SU-DHL-6 (cell line): ENCODE results near the gene PRLR.

ENCODE experiments used
- H2AFZ ChIP-seq: fragments of 200-600 bp; sonication (generic); 2 replicates; pipeline ENCODE4 v1.6.1; 2014; ENCODE audit warnings: low read depth, mild to moderate bottlenecking, moderate library complexity, mixed read lengths, antibody characterized with exemption, low read length; ENCODE audit not compliant: severe bottlenecking
- H3F3A ChIP-seq: fragments of 200-600 bp; shearing (Covaris generic); 2 replicates; pipeline ENCODE4 v1.6.0; 2016; ENCODE audit warnings: antibody characterized with exemption, mild to moderate bottlenecking; ENCODE audit not compliant: insufficient read depth
- H3K27ac ChIP-seq: fragments of 200-600 bp; sonication (generic); 2 replicates; pipeline ENCODE4 v1.5.1; 2016; ENCODE audit warnings: low read depth, mild to moderate bottlenecking, low read length, moderate library complexity, mixed read lengths
- H3K27me3 ChIP-seq: fragments of 200-600 bp; sonication (generic), shearing (Covaris generic); 2 replicates; pipeline ENCODE4 v1.6.0; 2014; ENCODE audit warnings: mild to moderate bottlenecking, low read length
- H3K36me3 ChIP-seq: fragments of 200-600 bp; sonication (generic); 2 replicates; pipeline ENCODE4 v1.6.1; 2014; ENCODE audit warnings: mild to moderate bottlenecking, low read length, mixed read lengths
- H3K4me2 ChIP-seq: fragments of 300-600, 200-600 bp; shearing (Covaris generic), sonication (generic); 2 replicates; pipeline ENCODE4 v1.6.0; 2014; ENCODE audit warnings: low read length, low read depth, mild to moderate bottlenecking; ENCODE audit not compliant: poor library complexity, severe bottlenecking
- H3K4me3 ChIP-seq: fragments of 200-600 bp; sonication (generic); 2 replicates; pipeline ENCODE4 v1.5.1; 2014; ENCODE audit warnings: antibody characterized with exemption, low read length, mild to moderate bottlenecking, mixed read lengths; ENCODE audit not compliant: insufficient read depth, poor library complexity, severe bottlenecking
- H3K79me2 ChIP-seq: fragments of 200-600 bp; sonication (generic); 2 replicates; pipeline ENCODE4 v1.6.1; 2014; ENCODE audit warnings: mild to moderate bottlenecking, low read length, moderate library complexity; ENCODE audit not compliant: insufficient read depth
- H3K9ac ChIP-seq: fragments of 200-600 bp; sonication (generic); 2 replicates; pipeline ENCODE4 v1.7.0; 2014; ENCODE audit warnings: mild to moderate bottlenecking, low read length
- H3K9me2 ChIP-seq: fragments of 200-600 bp; sonication (generic); replicated peaks from 2 replicates; pipeline ENCODE4 v1.6.1; 2014; ENCODE audit warnings: low read length; ENCODE audit not compliant: insufficient read depth
- H3K9me3 ChIP-seq: fragments of 200-600 bp; sonication (generic); 2 replicates; pipeline ENCODE4 v1.6.1; 2014; ENCODE audit warnings: low read length, mixed read lengths; ENCODE audit not compliant: insufficient read depth
- H4K20me1 ChIP-seq: fragments of 200-600 bp; sonication (generic); 2 replicates; pipeline ENCODE4 v1.6.1; 2014; ENCODE audit warnings: low read depth, mild to moderate bottlenecking, antibody characterized with exemption, low read length, moderate library complexity, mixed read lengths
- CTCF ChIP-seq: fragments of 200-600 bp; sonication (generic); IDR thresholded peaks from one replicate; pipeline ENCODE4 v1.5.1; 2017; ENCODE audit warnings: antibody characterized with exemption, mild to moderate bottlenecking, low read length, moderate library complexity; ENCODE audit not compliant: insufficient read depth, poor library complexity, severe bottlenecking
- EZH2phosphoT487 ChIP-seq: fragments of 200-600 bp; sonication (generic), shearing (Covaris generic); conservative IDR thresholded peaks from 2 replicates; pipeline ENCODE4 v1.6.1; 2018; ENCODE audit warnings: mild to moderate bottlenecking, antibody characterized with exemption, low read length, moderate library complexity, mixed read lengths

Gene PRLR

GRCh38 chr5:35031276-35031675 lies 199.0 kb downstream of the PRLR start:
- no peaks in the 10 kb centered on the region for H3K9me3 ChIP-seq
- H2AFZ ChIP-seq, result no peak overlapping the region
- no peak overlapping the region for H3K27ac ChIP-seq
- no peaks in the 10 kb centered on the region for H3K79me2 ChIP-seq
- H4K20me1 ChIP-seq, result no peaks in the 10 kb centered on the region
- H3K9ac ChIP-seq, result no peak overlapping the region
- H3K36me3 ChIP-seq, result no peaks in the 10 kb centered on the region
- no peaks in the 10 kb centered on the region for H3K27me3 ChIP-seq
- no peak overlapping the region for H3K4me3 ChIP-seq
- TF ChIP-seq EZH2phosphoT487 (no peak), CTCF (no peak)
- H3K4me2 ChIP-seq, result no peak overlapping the region
- no peaks in the 10 kb centered on the region for H3K9me2 ChIP-seq
- no peaks in the 10 kb centered on the region for H3F3A ChIP-seq

DNA sequence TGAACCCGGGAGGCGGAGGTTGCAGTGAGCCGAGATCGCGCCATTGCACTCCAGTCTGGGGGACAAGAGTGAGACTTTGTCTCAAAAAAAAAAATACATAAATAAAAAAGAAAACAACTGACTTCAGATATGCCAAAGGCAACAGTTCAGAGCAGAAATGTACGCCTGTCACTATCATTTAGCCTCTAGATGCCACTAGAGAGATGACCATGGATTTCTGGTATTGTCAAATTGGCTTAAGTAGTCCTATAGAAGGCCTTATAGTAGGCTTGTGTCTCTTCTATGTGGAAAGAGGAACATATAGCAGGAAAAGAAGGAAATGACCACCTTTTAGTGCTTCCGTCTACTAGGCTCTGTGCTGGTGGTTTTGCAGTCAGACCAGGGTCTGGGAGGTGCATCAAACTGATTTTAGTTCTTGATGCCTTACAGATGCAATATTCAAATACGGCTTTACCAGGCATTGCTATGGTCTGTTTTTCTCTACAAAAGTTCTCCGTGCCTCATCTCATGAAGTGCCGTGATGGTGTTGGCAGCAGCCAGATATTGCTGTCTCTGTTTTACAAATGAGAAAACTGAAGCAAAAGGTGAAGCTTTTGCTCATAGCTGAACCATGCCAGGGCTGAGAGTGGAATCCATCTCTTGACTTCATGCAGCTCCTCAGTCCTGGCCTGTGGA lies 199.7 kb downstream of the PRLR start:
- Histone ChIP-seq H3K4me3 (no peak overlapping the region), H3K27ac (no peak overlapping the region), H3K9me2 (no peaks in the 10 kb centered on the region), H3K36me3 (no peaks in the 10 kb centered on the region), H2AFZ (no peak overlapping the region), H3K27me3 (no peaks in the 10 kb centered on the region), H4K20me1 (no peaks in the 10 kb centered on the region), H3K79me2 (no peaks in the 10 kb centered on the region), H3K9ac (no peak overlapping the region), H3K9me3 (no peaks in the 10 kb centered on the region), H3F3A (no peaks in the 10 kb centered on the region), H3K4me2 (no peak overlapping the region)
- no peak for TF ChIP-seq CTCF
- no peak for TF ChIP-seq EZH2phosphoT487

GRCh38 chr5:35029333-35029732 lies 201.0 kb downstream of the PRLR start:
- TF ChIP-seq EZH2phosphoT487, result no peak
- no peak for TF ChIP-seq CTCF

More at GRCh38 chr5:35029333-35029732, 201.0 kb downstream of the PRLR start:
- no peak overlapping the region for H3K9ac ChIP-seq
- no peak overlapping the region for H3K27ac ChIP-seq
- no peaks in the 10 kb centered on the region for H3K79me2 ChIP-seq
- no peaks in the 10 kb centered on the region for H3F3A ChIP-seq
- no peaks in the 10 kb centered on the region for H3K27me3 ChIP-seq
- no peaks in the 10 kb centered on the region for H4K20me1 ChIP-seq
- H2AFZ ChIP-seq, result no peak overlapping the region
- H3K9me3 ChIP-seq, result no peaks in the 10 kb centered on the region
- no peak overlapping the region for H3K4me3 ChIP-seq
- no peak overlapping the region for H3K4me2 ChIP-seq
- H3K9me2 ChIP-seq, result no peaks in the 10 kb centered on the region
- H3K36me3 ChIP-seq, result no peaks in the 10 kb centered on the region
